Activated T-helper 1 cell treated with anti-CD3 and anti-CD28 coated beads, Interleukin-2, amount 50 U/mL, for 16 hours (primary cell): ENCODE data around the gene MYO15A.

Experiments
- DNase-seq, 2 donors: peaks; one replicate each; pipeline ENCODE4 v3.0.0-alpha.2; 2020; ENCODE audit warnings: low read depth in 1 of 2, low spot score in 1 of 2

The MYO15A gene

DNA sequence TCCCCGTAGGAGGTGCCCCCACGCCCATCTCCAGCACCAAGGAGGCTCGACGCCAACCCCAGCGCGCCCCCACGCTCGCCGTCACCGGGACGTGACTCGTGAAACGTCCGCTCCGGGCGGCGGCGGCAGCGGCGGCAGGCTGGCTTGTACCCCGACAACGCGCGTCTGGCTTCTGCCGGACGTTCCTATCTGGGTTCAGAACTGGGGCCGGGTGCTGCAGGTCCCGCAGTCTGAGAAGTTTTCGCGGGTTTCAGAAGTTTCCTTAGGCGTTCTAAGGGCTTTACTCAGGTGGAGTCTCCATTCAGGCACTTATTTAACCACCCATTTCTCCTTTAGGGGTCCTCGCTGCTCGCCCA is 74.4 kb downstream of the MYO15A start:
- peak; percentile 63 to 72 for DNase-seq

DNA sequence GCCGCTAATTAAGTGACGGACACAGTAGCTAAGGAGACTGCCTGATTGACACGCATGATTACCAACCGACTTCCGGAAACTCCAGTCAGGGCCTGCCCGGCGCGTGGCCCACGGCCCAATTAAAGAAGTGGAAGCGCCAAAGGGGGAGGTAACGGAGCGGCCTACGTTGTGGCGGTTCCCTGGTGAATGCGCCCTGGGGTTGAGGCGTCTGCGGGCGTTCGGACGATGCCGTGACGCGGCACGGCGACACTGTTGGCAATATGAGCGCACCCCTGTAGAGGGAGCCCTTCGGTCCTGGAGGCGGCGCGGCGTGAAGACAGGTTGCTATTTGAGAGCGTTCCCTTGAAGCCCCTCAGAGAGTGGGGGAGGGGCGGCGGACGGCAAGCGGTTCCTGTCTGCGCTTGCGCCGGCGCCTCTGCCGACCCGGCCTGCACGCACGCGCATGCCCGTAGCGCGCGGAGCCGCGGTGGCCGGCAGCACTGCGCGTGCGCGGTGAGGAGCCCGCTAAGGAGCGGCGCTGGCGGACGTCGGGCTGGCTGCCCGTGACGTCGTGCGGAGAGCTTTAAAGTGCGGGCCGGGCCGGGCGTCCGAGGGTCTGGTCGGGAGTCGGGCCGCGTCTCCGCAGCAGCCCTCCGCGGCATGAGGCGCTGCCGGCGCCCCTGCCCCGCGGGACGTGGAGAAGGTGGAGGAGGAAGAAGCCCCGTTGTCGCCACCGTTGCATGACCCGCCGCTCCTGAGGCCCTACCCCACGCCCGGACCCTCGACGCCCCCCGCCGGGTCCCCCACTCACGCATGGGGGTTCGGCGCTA is 75.0 kb downstream of the MYO15A start, which contains the start of gene ALKBH5:
TSS of gene ALKBH5 (plus strand) at position 495 of the 809 bp plus-strand sequence. CDS start 416 bp downstream, outside the sequence.
- DNase-seq: peak; percentile 90 to 96

DNA sequence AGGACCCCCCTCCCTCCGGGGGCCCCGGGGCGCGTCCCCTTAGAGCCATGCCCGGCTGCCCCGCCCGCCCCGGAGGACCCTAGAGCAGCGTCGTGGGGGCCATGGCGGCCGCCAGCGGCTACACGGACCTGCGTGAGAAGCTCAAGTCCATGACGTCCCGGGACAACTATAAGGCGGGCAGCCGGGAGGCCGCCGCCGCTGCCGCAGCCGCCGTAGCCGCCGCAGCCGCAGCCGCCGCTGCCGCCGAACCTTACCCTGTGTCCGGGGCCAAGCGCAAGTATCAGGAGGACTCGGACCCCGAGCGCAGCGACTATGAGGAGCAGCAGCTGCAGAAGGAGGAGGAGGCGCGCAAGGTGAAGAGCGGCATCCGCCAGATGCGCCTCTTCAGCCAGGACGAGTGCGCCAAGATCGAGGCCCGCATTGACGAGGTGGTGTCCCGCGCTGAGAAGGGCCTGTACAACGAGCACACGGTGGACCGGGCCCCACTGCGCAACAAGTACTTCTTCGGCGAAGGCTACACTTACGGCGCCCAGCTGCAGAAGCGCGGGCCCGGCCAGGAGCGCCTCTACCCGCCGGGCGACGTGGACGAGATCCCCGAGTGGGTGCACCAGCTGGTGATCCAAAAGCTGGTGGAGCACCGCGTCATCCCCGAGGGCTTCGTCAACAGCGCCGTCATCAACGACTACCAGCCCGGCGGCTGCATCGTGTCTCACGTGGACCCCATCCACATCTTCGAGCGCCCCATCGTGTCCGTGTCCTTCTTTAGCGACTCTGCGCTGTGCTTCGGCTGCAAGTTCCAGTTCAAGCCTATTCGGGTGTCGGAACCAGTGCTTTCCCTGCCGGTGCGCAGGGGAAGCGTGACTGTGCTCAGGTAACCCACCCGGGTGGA is 75.8 kb downstream of the MYO15A start:
- peak; percentile 40 to 57 for DNase-seq

- DNase-seq: no peak
These were observed 76.8 kb downstream of the MYO15A start for GRCh38 chr17:18185391-18185790.

DNA sequence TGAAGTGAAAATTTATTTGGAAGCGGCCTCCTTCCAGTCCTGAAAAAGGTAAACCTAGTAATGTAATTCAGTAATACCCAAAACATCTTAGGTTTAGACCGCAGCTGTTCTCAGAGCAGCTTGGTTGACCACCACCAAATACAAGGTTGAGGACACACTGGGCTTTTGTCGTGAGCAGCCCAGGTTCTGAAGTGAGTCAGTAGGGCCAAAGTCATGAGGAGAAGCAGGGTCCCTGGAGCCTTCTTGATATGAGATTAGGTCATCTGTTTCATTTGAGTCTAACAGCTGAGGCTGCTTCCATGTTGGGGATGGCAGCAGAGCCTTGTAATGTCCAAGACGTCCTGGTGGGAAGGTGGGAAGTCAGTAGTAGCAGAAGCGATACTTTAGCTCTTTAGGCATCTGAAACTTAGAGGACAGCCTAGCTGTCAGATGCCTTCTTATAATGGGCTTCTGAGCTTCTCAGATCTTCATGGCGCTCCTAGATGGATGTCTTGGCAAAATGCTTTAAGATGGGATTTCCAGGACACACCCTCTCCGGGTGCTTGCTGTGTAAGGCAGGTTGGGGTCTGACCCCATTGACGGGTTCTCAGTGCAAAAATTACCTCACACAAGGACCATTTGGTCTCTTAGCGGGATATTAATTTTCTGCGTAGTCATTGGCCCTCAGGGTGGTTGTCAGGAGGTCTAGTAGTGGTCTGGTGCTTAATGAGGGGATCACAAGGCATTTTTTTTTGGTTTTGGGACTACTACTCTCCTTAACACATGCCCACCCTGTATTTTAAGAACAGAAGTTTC is 77.5 kb downstream of the MYO15A start:
- DNase-seq: no peak

DNA sequence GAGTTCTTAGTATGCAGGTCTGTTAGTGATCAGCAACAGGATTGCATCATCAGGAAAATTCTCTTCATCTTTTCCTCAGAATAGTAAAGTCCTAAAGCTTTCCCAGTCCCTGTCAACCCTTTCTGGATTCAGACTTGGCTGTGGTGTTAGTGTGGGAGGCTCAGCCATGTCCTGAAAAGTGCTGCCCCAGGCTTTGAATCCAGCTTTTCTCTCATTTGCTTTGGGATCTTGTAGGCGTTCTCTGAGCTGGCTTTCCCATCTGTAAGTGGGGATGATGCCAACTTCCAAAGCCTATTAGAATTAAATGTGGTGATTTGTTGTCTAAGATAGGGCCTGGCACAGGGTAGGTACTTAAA is 78.0 kb downstream of the MYO15A start:
- no peak for DNase-seq

GRCh38 chr17:18187226-18187625 is 78.7 kb downstream of the MYO15A start:
- no peak for DNase-seq

DNA sequence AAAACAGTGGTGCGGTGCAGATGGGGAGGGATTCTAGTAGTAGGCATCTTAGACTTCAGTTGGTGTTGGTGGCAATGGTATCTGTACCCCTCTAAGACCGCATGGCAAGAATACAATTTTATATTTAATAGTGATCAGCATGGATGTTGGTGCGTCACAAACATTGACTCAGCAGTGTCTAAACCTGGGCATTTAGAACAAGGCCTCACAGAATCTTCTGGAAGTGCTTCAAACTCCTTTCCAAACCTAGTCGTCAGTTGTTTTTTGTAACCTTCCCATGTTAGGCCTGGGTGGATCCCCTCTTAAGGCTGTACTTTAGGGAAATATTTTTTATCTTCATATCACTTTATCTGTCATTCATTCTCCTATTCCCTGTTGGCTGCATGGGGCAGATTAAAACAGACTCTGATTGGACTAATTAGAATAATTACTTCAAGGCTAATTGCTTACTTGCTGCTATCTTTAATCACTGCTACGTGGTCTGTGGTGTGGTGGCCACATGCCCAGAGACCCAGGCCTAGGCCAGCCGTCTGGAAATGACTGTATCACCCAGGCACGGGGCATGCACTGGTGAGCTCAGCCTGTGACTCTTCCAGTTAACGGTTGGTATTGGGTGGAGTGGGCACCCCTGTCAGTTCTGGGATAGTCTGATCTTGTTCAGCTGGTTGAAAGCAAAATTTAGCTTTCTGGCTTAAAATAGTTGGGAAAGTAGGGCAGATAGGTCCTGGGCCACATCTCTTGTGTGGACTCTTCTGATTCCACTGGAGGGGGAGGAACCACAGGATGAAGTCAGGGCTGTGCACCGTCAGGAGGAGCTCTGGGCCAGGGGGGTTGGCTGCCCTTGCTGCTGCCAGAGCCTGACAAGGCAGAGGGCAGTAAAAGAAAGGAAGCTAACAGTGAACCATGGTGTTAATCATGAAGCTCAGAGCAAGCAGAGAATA is 79.5 kb downstream of the MYO15A start:
- DNase-seq: no peak

- no peak for DNase-seq
These were observed 82.2 kb downstream of the MYO15A start for GRCh38 chr17:18190628-18191235.

DNA sequence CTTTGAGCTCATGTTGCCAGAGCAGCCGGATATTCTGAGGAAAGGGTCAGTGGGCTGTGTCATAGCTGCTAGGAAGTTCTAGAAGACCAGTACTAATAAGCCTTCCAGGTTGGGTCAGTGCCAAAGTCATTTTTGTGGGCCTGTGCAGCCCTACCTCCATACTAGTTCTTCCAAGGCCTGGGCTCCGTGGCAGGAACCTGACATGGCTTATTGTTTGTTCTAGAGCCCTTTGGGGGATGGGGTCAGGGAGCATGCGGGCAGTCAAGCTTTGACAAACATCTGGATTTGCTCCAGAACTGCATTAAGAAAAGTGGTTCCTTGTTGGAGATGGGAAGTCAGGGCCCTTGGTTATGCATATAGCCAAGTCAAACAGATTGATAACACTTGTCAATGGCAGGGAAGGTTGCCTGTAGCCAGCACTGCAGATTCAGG is 82.7 kb downstream of the MYO15A start:
- no peak for DNase-seq

DNA sequence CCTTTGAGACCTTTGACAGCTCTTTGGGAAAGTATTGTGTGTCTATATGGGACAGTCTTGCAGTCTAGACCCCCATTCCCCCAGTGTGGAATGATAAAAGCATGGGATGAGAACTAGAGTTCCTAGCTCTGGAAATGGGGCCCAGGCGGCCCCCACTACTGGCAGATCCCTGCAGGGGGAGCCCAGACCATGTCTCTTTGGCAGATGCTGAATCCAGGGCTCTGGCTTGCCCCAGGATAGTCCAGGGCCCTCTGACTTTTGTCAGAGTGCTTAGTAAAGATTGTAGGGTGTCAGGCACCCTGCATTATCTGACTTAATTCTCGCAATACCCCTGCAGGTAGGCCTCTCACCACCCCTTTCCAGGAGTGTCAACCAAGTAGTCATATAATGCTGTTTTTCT is 83.4 kb downstream of the MYO15A start:
- DNase-seq: no peak

- no peak for DNase-seq
These were observed 85.8 kb downstream of the MYO15A start for GRCh38 chr17:18194394-18194793.

DNA sequence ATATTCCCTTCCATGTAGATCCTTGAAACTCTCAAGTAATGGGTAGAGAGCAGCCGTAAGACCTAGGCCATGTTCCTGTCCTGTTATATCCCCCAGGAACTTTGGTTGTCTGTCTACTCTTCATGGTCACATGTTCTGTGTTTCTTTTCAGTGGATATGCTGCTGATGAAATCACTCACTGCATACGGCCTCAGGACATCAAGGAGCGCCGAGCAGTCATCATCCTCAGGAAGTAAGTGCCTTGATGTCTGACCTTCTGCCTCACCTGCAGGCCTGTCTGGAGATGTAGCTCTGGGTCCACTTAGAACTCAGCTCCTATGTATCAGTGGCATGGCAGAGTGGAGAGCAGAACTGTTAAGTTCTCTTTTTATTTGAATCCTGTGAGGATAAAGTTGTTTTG is 86.2 kb downstream of the MYO15A start:
- DNase-seq: no peak

- no peak for DNase-seq
These were observed 86.7 kb downstream of the MYO15A start for GRCh38 chr17:18195246-18195645.

- no peak for DNase-seq
These were observed 89.1 kb downstream of the MYO15A start for GRCh38 chr17:18197535-18198194.

- no peak for DNase-seq
These were observed 90.0 kb downstream of the MYO15A start for GRCh38 chr17:18198530-18198929.

- DNase-seq: no peak
These were observed 92.6 kb downstream of the MYO15A start for GRCh38 chr17:18201108-18201507.

DNA sequence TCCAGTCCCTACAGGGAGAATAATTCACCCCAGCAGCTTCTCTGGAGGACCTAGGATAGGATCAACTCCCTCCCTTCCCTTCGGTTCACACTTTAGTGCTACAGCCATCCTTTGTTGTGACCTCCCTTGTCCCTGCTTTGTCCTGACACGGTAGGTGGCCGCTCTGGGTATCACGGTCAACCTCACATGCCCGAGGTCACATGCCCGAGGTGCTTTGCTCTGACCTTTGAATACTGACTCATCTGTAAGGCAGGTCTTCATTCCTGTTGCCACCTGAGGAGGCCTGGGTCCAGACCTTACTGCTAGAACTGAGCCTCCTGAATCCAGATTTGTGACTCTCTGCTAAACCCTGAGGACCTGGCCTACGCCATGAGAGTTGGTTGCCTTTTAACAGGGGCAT is 94.8 kb downstream of the MYO15A start:
- DNase-seq: no peak

DNA sequence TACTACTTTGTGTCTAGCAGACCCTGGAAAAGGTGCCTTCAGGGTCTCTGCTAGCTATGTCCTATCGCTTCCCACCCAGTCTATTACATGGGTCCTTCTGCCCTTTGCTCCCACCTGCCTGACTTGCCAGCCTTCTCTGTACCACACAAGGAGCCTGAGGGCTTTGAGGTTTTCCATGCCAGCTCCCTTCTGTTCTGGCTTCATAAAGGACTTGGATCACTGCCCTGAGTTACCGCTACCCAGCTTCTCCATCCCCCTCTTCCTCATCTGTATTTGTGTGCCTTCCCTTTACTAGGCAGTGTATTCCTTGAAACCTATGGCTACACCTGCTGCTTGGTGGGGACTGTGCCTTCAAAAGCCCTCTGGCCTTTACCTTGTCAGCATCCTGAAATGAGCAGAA is 97.3 kb downstream of the MYO15A start:
- no peak for DNase-seq
